Epithelial cell of proximal tubule (primary cell): ENCODE results near the gene ADCY5. TPM values are rescaled to one million over a fixed set of nuclear protein-coding genes. Genes with fewer than 3 reads are reported as not detected.

Experiments
- DNase-seq: peaks from one replicate; pipeline ENCODE4 v3.0.0-alpha.2; 2011; ENCODE audit warnings: low read depth
- H3K4me3 ChIP-seq: 2 replicates; pipeline ENCODE4 v1.5.1; 2011; ENCODE audit warnings: low read depth, mild to moderate bottlenecking, low read length
- CTCF ChIP-seq: conservative IDR thresholded peaks from 2 replicates; pipeline ENCODE4 v1.5.1; 2012; ENCODE audit warnings: low read depth, mild to moderate bottlenecking, low read length
- total RNA-seq: library from RNA; depleted of rRNA; stranded (reverse); fragments of >200 nt; gene quantifications from 2 replicates; pipeline ENCODE4 v1.2.3, GENCODE V29; 2015

The ADCY5 gene
- total RNA-seq, 1 donor from 2014 or later: 2.7 TPM

GRCh38 chr3:123323781-123324180 is 125.1 kb downstream of the ADCY5 start:
- H3K4me3 ChIP-seq: no peak overlapping the region
- DNase-seq: no peak
- no peak for TF ChIP-seq CTCF

- no peak for TF ChIP-seq CTCF
- H3K4me3 ChIP-seq: no peak overlapping the region
Observed at GRCh38 chr3:123322866-123323265, 126.0 kb downstream of the ADCY5 start.

GRCh38 chr3:123321806-123322205 is 127.1 kb downstream of the ADCY5 start:
- no peak for TF ChIP-seq CTCF
- no peak for DNase-seq
- no peak overlapping the region for H3K4me3 ChIP-seq

More at GRCh38 chr3:123322866-123323265, 126.0 kb downstream of the ADCY5 start:
- no peak for DNase-seq

GRCh38 chr3:123320221-123320620 is 128.7 kb downstream of the ADCY5 start:
- DNase-seq: no peak
- no peak overlapping the region for H3K4me3 ChIP-seq
- TF ChIP-seq CTCF: no peak

- no peak for DNase-seq
- no peak overlapping the region for H3K4me3 ChIP-seq
- no peak for TF ChIP-seq CTCF
Observed at GRCh38 chr3:123319760-123320159, 129.1 kb downstream of the ADCY5 start.

GRCh38 chr3:123318374-123318773 is 130.5 kb downstream of the ADCY5 start:
- no peak for TF ChIP-seq CTCF
- no peak for DNase-seq
- H3K4me3 ChIP-seq: no peak overlapping the region

GRCh38 chr3:123317716-123318115 is 131.2 kb downstream of the ADCY5 start:
- no peak for TF ChIP-seq CTCF
- DNase-seq: no peak
- H3K4me3 ChIP-seq: no peak overlapping the region
